ENCODE data around the gene CES4A. TPM values are rescaled to one million over a fixed set of nuclear protein-coding genes. Genes with fewer than 3 reads are reported as not detected.

The CES4A gene
- polyA plus RNA-seq, 1 experiment, result 2.8 TPM

- ChIA-PET POLR2A (interaction anchor here (0.5 kb wide), 1 partner anchor 39 kb away, joined by 4 read pairs; no protein-coding TSS in a partner anchor), CTCF (interaction anchor here (0.6 to 5.3 kb wide), 14 partner anchors 9 to 341 kb away, joined by 3 to 127 read pairs (median 6); partner anchors contain the start of genes B3GNT9 and CBFB)
- Histone ChIP-seq H3K27me3 (ENCODE audit: control insufficient read depth, insufficient read depth, low read length) (peaks cover 13% of the 10 kb centered on the region), H3K4me3 (ENCODE audit: low read depth, low read length) (no peak overlapping the region), H3K27ac (ENCODE audit: low read depth, low read length) (no peak overlapping the region), H3K9me3 (ENCODE audit: control insufficient read depth, insufficient read depth, low read length) (no peaks in the 10 kb centered on the region)
- TF ChIP-seq CTCF (IDR thresholded peaks at IDR 0.05; ENCODE audit: low read depth, low read length), result no peak
- no peak for DNase-seq (ENCODE audit: low read depth, low spot score)
These were observed 28.5 kb downstream of the CES4A start for GRCh38 chr16:67016681-67017420.

- no peak for TF ChIP-seq CTCF (IDR thresholded peaks at IDR 0.05; ENCODE audit: low read depth, low read length)
- ChIA-PET CTCF (interaction anchor here (0.6 to 5.3 kb wide), 17 partner anchors 8 to 341 kb away, joined by 3 to 127 read pairs (median 6); partner anchors contain the start of genes B3GNT9 and CBFB), POLR2A (interaction anchor here (1.0 to 1.2 kb wide), 5 partner anchors 11 to 138 kb away, joined by 3 to 7 read pairs (median 3); partner anchors contain the start of genes B3GNT9 and CBFB)
- no peak overlapping the region for H3K4me3 ChIP-seq (ENCODE audit: low read depth, low read length)
- H3K27ac ChIP-seq (ENCODE audit: low read depth, low read length), result no peak overlapping the region
- no peaks in the 10 kb centered on the region for H3K9me3 ChIP-seq (ENCODE audit: control insufficient read depth, insufficient read depth, low read length)
- peaks cover 13% of the 10 kb centered on the region for H3K27me3 ChIP-seq (ENCODE audit: control insufficient read depth, insufficient read depth, low read length)
- no peak for DNase-seq (ENCODE audit: low read depth, low spot score)
These were observed 29.0 kb downstream of the CES4A start for GRCh38 chr16:67017421-67017750.

GRCh38 chr16:67017810-67018488 lies 29.6 kb downstream of the CES4A start:
- peak; percentile 74 for TF ChIP-seq CTCF (IDR thresholded peaks at IDR 0.05; ENCODE audit: low read depth, low read length)
- ChIA-PET POLR2A (interaction anchor here (1.0 to 1.2 kb wide), 5 partner anchors 11 to 137 kb away, joined by 3 to 7 read pairs (median 3); partner anchors contain the start of genes B3GNT9 and CBFB), CTCF (interaction anchor here (0.6 to 5.3 kb wide), 26 partner anchors 8 to 340 kb away, joined by 3 to 127 read pairs (median 5); partner anchors contain the start of genes B3GNT9 and CBFB)
- peak; percentile 77 for DNase-seq (ENCODE audit: low read depth, low spot score)
- no peak overlapping the region for H3K4me3 ChIP-seq (ENCODE audit: low read depth, low read length)
- peaks cover 13% of the 10 kb centered on the region for H3K27me3 ChIP-seq (ENCODE audit: control insufficient read depth, insufficient read depth, low read length)
- H3K9me3 ChIP-seq (ENCODE audit: control insufficient read depth, insufficient read depth, low read length), result no peaks in the 10 kb centered on the region
- no peak overlapping the region for H3K27ac ChIP-seq (ENCODE audit: low read depth, low read length)

- CTCF ChIA-PET, result interaction anchor here (0.6 to 5.3 kb wide), 8 partner anchors 19 to 225 kb away, joined by 4 to 127 read pairs (median 7); no protein-coding TSS in a partner anchor
- H3K27me3 ChIP-seq (ENCODE audit: control insufficient read depth, insufficient read depth, low read length), result peaks cover 8% of the 10 kb centered on the region
- TF ChIP-seq CTCF (IDR thresholded peaks at IDR 0.05; ENCODE audit: low read depth, low read length), result no peak
- no peak for DNase-seq (ENCODE audit: low read depth, low spot score)
- H3K9me3 ChIP-seq (ENCODE audit: control insufficient read depth, insufficient read depth, low read length), result no peaks in the 10 kb centered on the region
- no peak overlapping the region for H3K27ac ChIP-seq (ENCODE audit: low read depth, low read length)
- POLR2A ChIA-PET, result interaction anchor here (0.5 to 2.0 kb wide), 2 partner anchors 9 to 35 kb away, joined by 3 to 8 read pairs; no protein-coding TSS in a partner anchor
- H3K4me3 ChIP-seq (ENCODE audit: low read depth, low read length), result no peak overlapping the region
These were observed 30.8 kb downstream of the CES4A start for GRCh38 chr16:67019171-67019570.

All from AG04450 (cell line).